Body of pancreas (tissue), 4 donors: Measurements from ENCODE around the gene CRKL. TPM values are rescaled to one million over a fixed set of nuclear protein-coding genes. Genes with fewer than 3 reads are reported as not detected.

Experiments
- ATAC-seq: fragments of 150-250 bp; one replicate; pipeline ENCODE4 v1.9.1; 2016
- DNase-seq, 4 donors: peaks; one replicate each; pipeline ENCODE4 v3.0.0-alpha.2; 2019
- H3K27ac ChIP-seq, 4 donors: fragments of 200-600 bp; sonication (generic); 1 replicate in 3 of 4; 2 replicates in 1 of 4; pipeline versions ENCODE4 v1.5.1 to v1.6.1; 2016 to 2019; ENCODE audit warnings: mild to moderate bottlenecking in 1 of 4, mixed read lengths in 1 of 4, moderate library complexity in 1 of 4
- H3K27me3 ChIP-seq, 2 donors: fragments of 200-600 bp; sonication (generic); one replicate each; pipeline ENCODE4 v1.6.0; 2016; ENCODE audit warnings: mild to moderate bottlenecking in 1 of 2
- H3K36me3 ChIP-seq, 2 donors: fragments of 200-600 bp; sonication (generic); replicated peaks in 1 of 2; 2 replicates each; pipeline ENCODE4 v1.5.1; 2016; ENCODE audit warnings: low read depth in 2 of 2; ENCODE audit not compliant: insufficient read depth in 1 of 2
- H3K4me1 ChIP-seq: fragments of 200-600 bp; sonication (generic); one replicate; pipeline ENCODE4 v1.6.0; 2016
- H3K4me3 ChIP-seq, 2 donors: fragments of 200-600 bp; sonication (generic); 1 replicate in 1 of 2; 2 replicates in 1 of 2; pipeline ENCODE4 v1.5.1; 2016 to 2019
- H3K9me3 ChIP-seq, 3 donors: fragments of 200-600 bp; sonication (generic); 1 replicate in 2 of 3; 2 replicates in 1 of 3; pipeline ENCODE4 v1.5.1; 2016
- POLR2A ChIP-seq, 3 donors: fragments of 450-650 bp; IDR thresholded peaks; one replicate each; pipeline ENCODE4 v1.6.1; 2016; ENCODE audit warnings: antibody characterized with exemption in 3 of 3, mild to moderate bottlenecking in 2 of 3
- WGBS, 2 donors: methylation state at CpG; one replicate each; pipeline ENCODE4 v1.1.5; 2017; 5-methylcytosine and 5-hydroxymethylcytosine counted together
- intact Hi-C: fragments of 100-400 bp; cut with DNase I; formaldehyde crosslinking; loops from one replicate; pipeline ENCODE4 v1.15.1; 2023
- total RNA-seq, 2 donors: library from RNA; depleted of rRNA; stranded (reverse); fragments of >200 nt; gene quantifications; one replicate each; pipeline ENCODE4 v1.1.0, GENCODE V29; 2016
- TF ChIP-seq, protein P1 (sequence below), 7 experiments: fragments of 450-650 bp in 4 of 7; fragments of 200-600 bp in 3 of 7; sonication (generic) in 3 of 7; IDR thresholded peaks; one replicate each; pipeline ENCODE4 v1.5.1; 2016 to 2019; ENCODE audit warnings: antibody characterized with exemption in 7 of 7

Gene CRKL
- total RNA-seq, 2 donors from 2014 or later: 18.2 to 25.4 TPM

DNA sequence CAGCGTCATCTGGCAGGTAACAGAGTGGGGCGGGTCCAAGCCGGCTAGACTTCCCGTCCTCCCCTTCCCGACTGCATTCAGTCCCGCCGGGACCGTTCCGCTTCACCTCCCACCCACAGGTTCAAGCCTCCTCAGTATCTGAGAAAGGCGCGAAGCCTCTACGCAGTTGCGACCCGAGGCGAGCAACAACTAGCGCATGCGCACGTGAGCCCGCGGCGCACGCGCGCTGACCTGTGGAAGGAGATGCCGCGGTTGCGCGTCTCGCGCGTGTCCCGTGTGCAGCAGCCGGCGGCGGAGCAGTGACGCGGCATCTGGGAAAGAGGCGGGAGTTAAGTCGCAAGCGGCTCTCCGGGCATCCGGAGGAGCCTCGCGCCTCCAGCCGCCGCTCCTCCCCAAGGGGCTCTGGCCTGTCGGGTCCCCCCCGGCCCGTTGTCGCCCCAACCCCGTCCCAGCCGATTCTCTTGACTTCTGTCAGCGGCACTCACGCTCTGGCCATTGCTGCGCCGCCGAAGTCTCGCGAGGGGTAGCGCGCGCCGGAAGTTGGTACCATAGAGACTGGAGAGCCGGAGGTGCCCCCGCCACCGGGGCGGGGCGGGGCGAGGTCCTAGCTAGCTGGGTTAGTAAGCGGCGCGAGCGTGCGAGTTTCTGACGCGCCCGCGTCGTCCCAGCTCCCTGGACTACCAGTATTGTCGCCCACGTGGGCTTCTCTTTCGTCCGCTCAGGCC lies 84.6 kb downstream of the CRKL start, which contains the start of gene THAP7:
Gene THAP7, minus strand, starts transcription at position 518 of the 725 bp plus-strand sequence. Its CDS starts 207 bp downstream, at position 311.
- H3K4me3 ChIP-seq: peak within 1 kb of the TSS; percentile 24 to 68
- peak; percentile 63 to 86 (median 84) for TF ChIP-seq POLR2A (IDR thresholded peaks at IDR 0.05)
- TF ChIP-seq, protein P1, sequence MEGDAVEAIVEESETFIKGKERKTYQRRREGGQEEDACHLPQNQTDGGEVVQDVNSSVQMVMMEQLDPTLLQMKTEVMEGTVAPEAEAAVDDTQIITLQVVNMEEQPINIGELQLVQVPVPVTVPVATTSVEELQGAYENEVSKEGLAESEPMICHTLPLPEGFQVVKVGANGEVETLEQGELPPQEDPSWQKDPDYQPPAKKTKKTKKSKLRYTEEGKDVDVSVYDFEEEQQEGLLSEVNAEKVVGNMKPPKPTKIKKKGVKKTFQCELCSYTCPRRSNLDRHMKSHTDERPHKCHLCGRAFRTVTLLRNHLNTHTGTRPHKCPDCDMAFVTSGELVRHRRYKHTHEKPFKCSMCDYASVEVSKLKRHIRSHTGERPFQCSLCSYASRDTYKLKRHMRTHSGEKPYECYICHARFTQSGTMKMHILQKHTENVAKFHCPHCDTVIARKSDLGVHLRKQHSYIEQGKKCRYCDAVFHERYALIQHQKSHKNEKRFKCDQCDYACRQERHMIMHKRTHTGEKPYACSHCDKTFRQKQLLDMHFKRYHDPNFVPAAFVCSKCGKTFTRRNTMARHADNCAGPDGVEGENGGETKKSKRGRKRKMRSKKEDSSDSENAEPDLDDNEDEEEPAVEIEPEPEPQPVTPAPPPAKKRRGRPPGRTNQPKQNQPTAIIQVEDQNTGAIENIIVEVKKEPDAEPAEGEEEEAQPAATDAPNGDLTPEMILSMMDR (IDR thresholded peaks at IDR 0.05): no peak
- peaks cover 35% of the 10 kb centered on the region for H3K4me1 ChIP-seq
- intact Hi-C loops: no loop called here
- 0% methylated on average over 83 of the region's 83 CpGs; no CpG with 5 or more reads in 1 of the 2 donors for WGBS, 2 donors
- no peaks in the 10 kb centered on the region for H3K27me3 ChIP-seq
- peaks cover 0 to 5% of the 10 kb centered on the region in 2 donors for H3K36me3 ChIP-seq
- H3K9me3 ChIP-seq: no peaks in the 10 kb centered on the region
- peak; percentile 96 to 97 (median 96) for DNase-seq
- H3K27ac ChIP-seq: peak within 1 kb of the TSS; percentile 96 to 99 (median 98)
- ATAC-seq: peak; percentile 95

Other genes with a start within 250 kb of the CRKL start
- not detected for gene SERPIND1, start 143.3 kb upstream of the CRKL start, total RNA-seq
- gene PI4KA, start 58.6 kb upstream of the CRKL start, total RNA-seq: 10 to 100 TPM; 42.5 to 47.2 TPM
- 1 to 10 TPM; 7.6 to 9.6 TPM for gene SNAP29, start 58.4 kb upstream of the CRKL start, total RNA-seq
- gene AIFM3, start 49.8 kb downstream of the CRKL start, total RNA-seq: 1 to 10 TPM in 1 of 2 donors, under 1 TPM in 1; 0.78 to 3.0 TPM
- 10 to 100 TPM; 25.7 to 66.9 TPM for gene LZTR1, start 64.9 kb downstream of the CRKL start, total RNA-seq
- 10 to 100 TPM; 17.1 to 20.2 TPM for gene THAP7, start 84.7 kb downstream of the CRKL start, total RNA-seq
- gene P2RX6, start 97.8 kb downstream of the CRKL start, total RNA-seq: not detected
- gene SLC7A4, start 115.2 kb downstream of the CRKL start, total RNA-seq: 1 to 10 TPM; 1.3 to 1.8 TPM
- gene LRRC74B, start 128.5 kb downstream of the CRKL start, total RNA-seq: not detected